Endothelial cell of umbilical vein (primary cell): ENCODE data around the gene LMNTD1. TPM values are rescaled to one million over a fixed set of nuclear protein-coding genes. Genes with fewer than 3 reads are reported as not detected.

Experiments used
- BruUV-seq: library from RNA; stranded (reverse); fragments of 400-500 nt; replicated peaks from 2 replicates; lab custom pipeline; 2021; lab: Mats Ljungman, UMichigan
- CTCF ChIA-PET: fragments of 300-600, 350-600 bp; sonication (Branson Sonifier 250); formaldehyde crosslinking; loops from one replicate; lab custom pipeline; 2021; ENCODE audit warnings: antibody characterized with exemption, inconsistent platforms; lab: Charles Lee
- POLR2A ChIA-PET: fragments of 300-600, 350-600 bp; sonication (Branson Sonifier 250); formaldehyde crosslinking; loops from one replicate; lab custom pipeline; 2021; ENCODE audit warnings: antibody characterized with exemption, inconsistent platforms; lab: Charles Lee
- DNase-seq: peaks from one replicate; pipeline ENCODE4 v3.0.0-alpha.2; 2011; ENCODE audit warnings: low read depth, low spot score
- FAIRE-seq: peaks from 2 replicates; lab custom pipeline; 2011; peaks lifted over from hg19 to GRCh38; lab: Jason Lieb, UNC
- H2AFZ ChIP-seq: 2 replicates; pipeline ENCODE4 v1.6.0; 2012; ENCODE audit warnings: low read depth, low read length, control low read depth, inconsistent platforms
- H3K27ac ChIP-seq: 2 replicates; pipeline ENCODE4 v1.5.1; 2011; ENCODE audit warnings: low read depth, mild to moderate bottlenecking, control low read depth, low read length, moderate library complexity; ENCODE audit not compliant: insufficient read depth
- H3K27me3 ChIP-seq, 2 experiments: 2 replicates each; pipeline versions ENCODE4 v1.6.0 to v1.6.1; 2011; ENCODE audit warnings: low read length in 2 of 2, mixed read lengths in 1 of 2; ENCODE audit not compliant: control insufficient read depth in 2 of 2, insufficient read depth in 2 of 2
- H3K36me3 ChIP-seq, 2 experiments: 2 replicates in 1 of 2; 3 replicates in 1 of 2; pipeline ENCODE4 v1.5.1; 2011; ENCODE audit warnings: low read length in 2 of 2, mild to moderate bottlenecking in 1 of 2, moderate library complexity in 1 of 2; ENCODE audit not compliant: control insufficient read depth in 2 of 2, insufficient read depth in 2 of 2; ENCODE audit errors: extremely low read depth in 1 of 2
- H3K4me1 ChIP-seq: 3 replicates; pipeline ENCODE4 v1.5.1; 2011; ENCODE audit warnings: mild to moderate bottlenecking, low read length; ENCODE audit not compliant: control insufficient read depth, insufficient read depth; ENCODE audit errors: extremely low read depth
- H3K4me2 ChIP-seq: 2 replicates; pipeline ENCODE4 v1.6.1; 2011; ENCODE audit warnings: low read length, control low read depth, mixed read lengths; ENCODE audit not compliant: insufficient read depth
- H3K4me3 ChIP-seq, 3 experiments: fragments of 200-600 bp in 1 of 3; sonication (generic), shearing (Covaris generic) in 1 of 3; replicated peaks in 1 of 3; 2 replicates each; pipeline ENCODE4 v1.5.1; 2011 to 2016; ENCODE audit warnings: control low read depth in 3 of 3, low read length in 3 of 3, mild to moderate bottlenecking in 2 of 3, inconsistent platforms in 1 of 3, low read depth in 1 of 3, moderate library complexity in 1 of 3; ENCODE audit not compliant: insufficient read depth in 1 of 3
- H3K79me2 ChIP-seq: 2 replicates; pipeline ENCODE4 v1.6.0; 2012; ENCODE audit warnings: low read length, inconsistent platforms; ENCODE audit not compliant: control insufficient read depth, insufficient read depth
- H3K9ac ChIP-seq: replicated peaks from 2 replicates; pipeline ENCODE3; 2011; ENCODE audit warnings: low read length, control low read depth; ENCODE audit not compliant: insufficient read depth; ENCODE audit errors: extremely low read depth
- H3K9me1 ChIP-seq: replicated peaks from 3 replicates; pipeline ENCODE4 v1.6.0; 2011; ENCODE audit warnings: mild to moderate bottlenecking, low read length; ENCODE audit not compliant: control insufficient read depth, insufficient read depth; ENCODE audit errors: extremely low read depth
- H3K9me3 ChIP-seq: replicated peaks from 2 replicates; pipeline ENCODE4 v1.5.1; 2012; ENCODE audit warnings: low read length, inconsistent platforms; ENCODE audit not compliant: control insufficient read depth, insufficient read depth
- H4K20me1 ChIP-seq: replicated peaks from 2 replicates; pipeline ENCODE3; 2011; ENCODE audit warnings: mild to moderate bottlenecking, low read length; ENCODE audit not compliant: control insufficient read depth, insufficient read depth; ENCODE audit errors: extremely low read depth
- EZH2 ChIP-seq: IDR thresholded peaks from 2 replicates; pipeline ENCODE4 v1.6.1; 2012; ENCODE audit warnings: borderline replicate concordance, low read depth, mild to moderate bottlenecking, moderate library complexity, low read length, inconsistent platforms; ENCODE audit not compliant: severe bottlenecking
- FOS ChIP-seq: IDR thresholded peaks from 2 replicates; pipeline ENCODE4 v1.6.1; 2011; ENCODE audit warnings: mild to moderate bottlenecking, low read length, moderate library complexity, borderline replicate concordance; ENCODE audit not compliant: insufficient read depth
- GATA2 ChIP-seq: IDR thresholded peaks from 2 replicates; pipeline ENCODE4 v1.7.0; 2011; ENCODE audit warnings: low read depth, mild to moderate bottlenecking, moderate library complexity, mixed read lengths, low read length; ENCODE audit not compliant: insufficient read length, insufficient read depth
- JUN ChIP-seq: IDR thresholded peaks from 2 replicates; pipeline ENCODE4 v1.6.1; 2011; ENCODE audit warnings: borderline replicate concordance, low read depth; ENCODE audit not compliant: insufficient read length, insufficient read depth
- MYC ChIP-seq: IDR thresholded peaks from one replicate; pipeline ENCODE4 v1.6.1; 2011; ENCODE audit warnings: mild to moderate bottlenecking, low read depth, low read length
- POLR2A ChIP-seq: IDR thresholded peaks from 2 replicates; pipeline ENCODE4 v1.6.1; 2012; ENCODE audit warnings: low read depth, mild to moderate bottlenecking, control low read depth, low read length
- POLR2AphosphoS5 ChIP-seq: IDR thresholded peaks from 2 replicates; pipeline ENCODE4 v1.6.1; 2012; ENCODE audit warnings: low read depth, mild to moderate bottlenecking, control low read depth, low read length, moderate library complexity; ENCODE audit not compliant: insufficient read depth
- dilution Hi-C: fragments of 300-500 bp; cut with MboI; formaldehyde crosslinking; loops from one replicate; pipeline ENCODE4 v1.15.0; 2019; ENCODE audit warnings: low sequenced_read_pairs; ENCODE audit not compliant: extremely low pct_ligation_motif_present
- intact Hi-C: fragments of 100-400 bp; cut with micrococcal nuclease; formaldehyde crosslinking; loops from one replicate; pipeline ENCODE4 v1.10.0; 2022
- polyA plus RNA-seq, 4 experiments: library from polyadenylated mRNA; depleted of rRNA in 3 of 4; stranded (reverse) in 3 of 4; unstranded in 1 of 4; fragments of >200 nt; gene quantifications; 2 replicates each; pipeline versions ENCODE4 v1.2.1 to v1.2.3, GENCODE V29; 2011 to 2012; ENCODE audit warnings: missing spikeins in 1 of 4
- total RNA-seq: library from RNA; stranded (reverse); gene quantifications from 2 replicates; pipeline ENCODE4 v1.2.3, GENCODE V29; 2021
- TF ChIP-seq, protein P1 (sequence below), 2 donors: IDR thresholded peaks; 1 replicate in 1 of 2; 2 replicates in 1 of 2; pipeline ENCODE4 v1.5.1; 2011; ENCODE audit warnings: low read length in 2 of 2, mild to moderate bottlenecking in 2 of 2, moderate library complexity in 2 of 2, control low read depth in 1 of 2, inconsistent platforms in 1 of 2, low read depth in 1 of 2; ENCODE audit not compliant: insufficient read depth in 1 of 2; ENCODE audit errors: extremely low read depth in 1 of 2
- TF ChIP-seq, protein P2 (sequence below): IDR thresholded peaks from 2 replicates; pipeline ENCODE4 v1.6.1; 2011; ENCODE audit not compliant: insufficient read depth, insufficient read length

Gene LMNTD1
- total and polyA plus RNA-seq, 2 donors (not counting 3 experiments of a cell fraction or from before 2014, with no cell fraction given): not detected

DNA sequence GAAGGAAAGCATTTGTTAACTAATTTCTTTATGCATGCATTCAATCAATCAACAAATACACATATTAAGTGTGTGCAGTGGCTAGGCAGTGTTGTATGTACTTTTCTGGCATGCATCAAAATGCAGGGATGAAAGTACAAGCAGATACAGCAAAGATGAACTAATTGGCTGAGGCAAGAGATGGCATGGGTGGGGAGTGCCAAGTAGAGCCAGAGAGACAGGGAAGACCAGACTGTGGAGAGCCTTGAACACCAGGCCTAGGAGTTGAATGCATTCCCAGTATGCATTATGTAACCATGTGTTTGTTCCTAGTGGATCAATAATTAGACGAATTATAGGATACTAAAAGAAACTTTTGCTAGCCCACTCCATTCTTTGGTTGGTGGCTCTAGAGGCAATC lies 17.3 kb upstream of the LMNTD1 start:
- H3K9me3 ChIP-seq: no peaks in the 10 kb centered on the region
- H3K27me3 ChIP-seq: peaks cover 3 to 8% of the 10 kb centered on the region in 2 experiments
- H3K9me1 ChIP-seq: no peaks in the 10 kb centered on the region
- H4K20me1 ChIP-seq: no peaks in the 10 kb centered on the region
- H3K27ac ChIP-seq: no peak overlapping the region
- no TSS peak for BruUV-seq
- H3K4me3 ChIP-seq: no peak overlapping the region
- DNase-seq (no peak), FAIRE-seq (no peak)
- H2AFZ ChIP-seq: no peak overlapping the region
- CTCF ChIA-PET: no interaction called here
- dilution Hi-C loops (no loop called here), intact Hi-C loops (no loop called here)
- H3K4me2 ChIP-seq: no peak overlapping the region
- POLR2A ChIA-PET: no interaction called here
- no peaks in the 10 kb centered on the region for H3K79me2 ChIP-seq
- no peaks in the 10 kb centered on the region for H3K36me3 ChIP-seq
- H3K4me1 ChIP-seq: no peaks in the 10 kb centered on the region
- TF ChIP-seq, protein P1, sequence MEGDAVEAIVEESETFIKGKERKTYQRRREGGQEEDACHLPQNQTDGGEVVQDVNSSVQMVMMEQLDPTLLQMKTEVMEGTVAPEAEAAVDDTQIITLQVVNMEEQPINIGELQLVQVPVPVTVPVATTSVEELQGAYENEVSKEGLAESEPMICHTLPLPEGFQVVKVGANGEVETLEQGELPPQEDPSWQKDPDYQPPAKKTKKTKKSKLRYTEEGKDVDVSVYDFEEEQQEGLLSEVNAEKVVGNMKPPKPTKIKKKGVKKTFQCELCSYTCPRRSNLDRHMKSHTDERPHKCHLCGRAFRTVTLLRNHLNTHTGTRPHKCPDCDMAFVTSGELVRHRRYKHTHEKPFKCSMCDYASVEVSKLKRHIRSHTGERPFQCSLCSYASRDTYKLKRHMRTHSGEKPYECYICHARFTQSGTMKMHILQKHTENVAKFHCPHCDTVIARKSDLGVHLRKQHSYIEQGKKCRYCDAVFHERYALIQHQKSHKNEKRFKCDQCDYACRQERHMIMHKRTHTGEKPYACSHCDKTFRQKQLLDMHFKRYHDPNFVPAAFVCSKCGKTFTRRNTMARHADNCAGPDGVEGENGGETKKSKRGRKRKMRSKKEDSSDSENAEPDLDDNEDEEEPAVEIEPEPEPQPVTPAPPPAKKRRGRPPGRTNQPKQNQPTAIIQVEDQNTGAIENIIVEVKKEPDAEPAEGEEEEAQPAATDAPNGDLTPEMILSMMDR (IDR thresholded peaks at IDR 0.05; ENCODE audit: extremely low read depth in 1 of 2, insufficient read depth in 1 of 2, low read depth in 1 of 2, low read length in 2 of 2): no peak
- TF ChIP-seq EZH2 (no peak), JUN (no peak)
- H3K9ac ChIP-seq: no peak overlapping the region

DNA sequence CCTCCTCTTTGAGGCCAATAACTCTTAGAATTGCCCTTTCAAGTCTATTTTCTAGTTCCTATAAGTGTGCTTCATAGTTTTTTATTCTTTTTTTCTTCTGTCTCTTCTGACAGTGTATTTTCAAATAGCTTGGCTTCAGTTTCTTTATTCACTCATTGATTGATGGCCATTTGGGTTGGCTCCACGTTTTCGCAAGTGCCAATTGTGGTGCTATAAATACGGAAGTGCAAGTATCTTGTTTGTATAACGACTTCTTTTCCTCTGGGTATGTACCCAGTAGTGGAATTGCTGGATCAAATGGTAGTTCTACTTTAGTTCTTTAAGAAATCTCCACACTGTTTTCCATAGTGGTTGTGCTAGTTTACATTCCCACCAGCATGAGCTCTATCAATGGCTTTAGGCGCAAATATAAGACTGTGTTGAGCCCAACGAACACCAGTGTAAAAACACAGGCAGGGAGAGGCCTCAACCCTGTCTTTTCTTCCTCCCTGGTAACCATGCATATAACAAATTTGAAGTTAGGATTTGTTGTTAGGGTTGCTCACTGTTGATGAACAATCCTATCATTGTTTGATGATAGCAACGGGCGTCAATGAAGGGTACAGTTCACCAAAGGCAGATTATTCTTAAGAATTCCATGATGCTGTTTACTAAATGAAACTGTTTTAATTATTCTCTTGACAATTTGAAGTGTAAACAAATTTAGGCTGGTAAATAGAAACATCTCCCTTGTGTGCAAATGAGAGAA lies 13.3 kb upstream of the LMNTD1 start:
- dilution Hi-C loops: no loop called here
- CTCF ChIA-PET: no interaction called here
- H3K27ac ChIP-seq: no peak overlapping the region

More for the DNA sequence above, 13.3 kb upstream of the LMNTD1 start:
- Histone ChIP-seq H3K9me3 (no peaks in the 10 kb centered on the region), H3K36me3 (no peaks in the 10 kb centered on the region), H3K9me1 (no peaks in the 10 kb centered on the region), H2AFZ (no peak overlapping the region), H3K4me3 (no peak overlapping the region), H3K27me3 (no peaks in the 10 kb centered on the region), H3K9ac (no peak overlapping the region), H3K4me1 (no peaks in the 10 kb centered on the region), H3K4me2 (no peak overlapping the region), H3K79me2 (no peaks in the 10 kb centered on the region), H4K20me1 (no peaks in the 10 kb centered on the region)
- POLR2A ChIA-PET: no interaction called here
- BruUV-seq: no TSS peak
- intact Hi-C loops: no loop called here
- FAIRE-seq (no peak), DNase-seq (no peak)
- no peak for TF ChIP-seq EZH2
- TF ChIP-seq FOS: no peak
- TF ChIP-seq MYC: no peak
- TF ChIP-seq POLR2AphosphoS5: no peak
- TF ChIP-seq, protein P2, sequence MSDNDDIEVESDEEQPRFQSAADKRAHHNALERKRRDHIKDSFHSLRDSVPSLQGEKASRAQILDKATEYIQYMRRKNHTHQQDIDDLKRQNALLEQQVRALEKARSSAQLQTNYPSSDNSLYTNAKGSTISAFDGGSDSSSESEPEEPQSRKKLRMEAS: no peak
- TF ChIP-seq POLR2A: no peak
- TF ChIP-seq, protein P1 (IDR thresholded peaks at IDR 0.05; ENCODE audit: extremely low read depth in 1 of 2, insufficient read depth in 1 of 2, low read depth in 1 of 2, low read length in 2 of 2): no peak
- no peak for TF ChIP-seq JUN
- TF ChIP-seq GATA2: no peak
